ENCODE data around the gene A2M.

A2M gene

GRCh38 chr12:9075138-9075535, 40.6 kb downstream of the A2M start:
- TF ChIP-seq CTCF (IDR thresholded peaks at IDR 0.05; ENCODE audit: borderline replicate concordance, control extremely low read depth, extremely low read depth, insufficient read depth, missing control alignments) = no peak
- in situ Hi-C loops (cut with MboI; ENCODE audit: low sequenced_read_pairs, unreplicated experiment) = no loop called here
- no peak for DNase-seq (ENCODE audit: low spot score)

- no peak for DNase-seq (ENCODE audit: low spot score)
These were observed 41.1 kb downstream of the A2M start for GRCh38 chr12:9074484-9075137.

GRCh38 chr12:9073076-9073475, 42.6 kb downstream of the A2M start:
- DNase-seq (ENCODE audit: low spot score) = no peak
- TF ChIP-seq CTCF (IDR thresholded peaks at IDR 0.05; ENCODE audit: borderline replicate concordance, control extremely low read depth, extremely low read depth, insufficient read depth, missing control alignments) = no peak
- in situ Hi-C loops (cut with MboI; ENCODE audit: low sequenced_read_pairs, unreplicated experiment) = no loop called here

More at GRCh38 chr12:9074484-9075137, 41.1 kb downstream of the A2M start:
- in situ Hi-C loops (cut with MboI; ENCODE audit: low sequenced_read_pairs, unreplicated experiment) = no loop called here
- no peak for TF ChIP-seq CTCF (IDR thresholded peaks at IDR 0.05; ENCODE audit: borderline replicate concordance, control extremely low read depth, extremely low read depth, insufficient read depth, missing control alignments)

- TF ChIP-seq CTCF (IDR thresholded peaks at IDR 0.05; ENCODE audit: borderline replicate concordance, control extremely low read depth, extremely low read depth, insufficient read depth, missing control alignments) = no peak
- in situ Hi-C loops (cut with MboI; ENCODE audit: low sequenced_read_pairs, unreplicated experiment) = no loop called here
- no peak for DNase-seq (ENCODE audit: low spot score)
These were observed 43.2 kb downstream of the A2M start for GRCh38 chr12:9072481-9073038.

- no peak for DNase-seq (ENCODE audit: low spot score)
- in situ Hi-C loops (cut with MboI; ENCODE audit: low sequenced_read_pairs, unreplicated experiment) = no loop called here
- TF ChIP-seq CTCF (IDR thresholded peaks at IDR 0.05; ENCODE audit: borderline replicate concordance, control extremely low read depth, extremely low read depth, insufficient read depth, missing control alignments) = no peak
These were observed 43.8 kb downstream of the A2M start for GRCh38 chr12:9071969-9072368.

GRCh38 chr12:9071518-9071917, 44.2 kb downstream of the A2M start:
- no peak for DNase-seq (ENCODE audit: low spot score)
- TF ChIP-seq CTCF (IDR thresholded peaks at IDR 0.05; ENCODE audit: borderline replicate concordance, control extremely low read depth, extremely low read depth, insufficient read depth, missing control alignments) = no peak
- in situ Hi-C loops (cut with MboI; ENCODE audit: low sequenced_read_pairs, unreplicated experiment) = no loop called here
